ENCODE results near the gene FADS6. TPM values are rescaled to one million over a fixed set of nuclear protein-coding genes. Genes with fewer than 3 reads are reported as not detected.

The FADS6 gene
- total and polyA plus RNA-seq, 10 of the 15 experiments (the other 5 are each of a cell fraction or from before 2014, with no cell fraction given): not detected

DNA sequence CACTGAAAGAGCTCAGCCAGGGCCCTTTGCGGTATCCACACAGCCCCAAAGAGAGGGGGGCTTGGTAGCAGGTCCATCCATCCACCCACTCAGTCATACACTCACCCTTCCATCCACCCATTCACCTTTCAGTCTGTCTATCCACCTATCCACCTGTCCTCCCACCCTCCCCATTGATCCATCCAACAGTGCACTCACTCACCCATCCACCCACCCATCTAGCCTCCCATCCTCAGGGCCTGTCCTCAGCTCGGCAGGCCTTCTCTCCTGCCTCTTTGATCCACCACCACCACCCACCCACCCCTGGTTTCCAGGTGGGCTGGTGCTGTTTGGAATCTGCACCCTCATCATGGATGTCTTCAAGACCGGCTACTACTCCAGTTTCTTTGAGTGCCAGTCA, 31.8 kb upstream of the FADS6 start:
- in situ Hi-C loops (cut with MboI): no loop called here
- BruUV-seq (replicated peaks): no TSS peak

More for the DNA sequence above, 31.8 kb upstream of the FADS6 start:
- Histone ChIP-seq H3K4me1 (ENCODE audit: control insufficient read depth, insufficient read depth, low read length) (no peaks in the 10 kb centered on the region), H3K9ac (ENCODE audit: control insufficient read depth, insufficient read depth, low read length) (no peak overlapping the region), H3K9me3 (replicated peaks; ENCODE audit: control insufficient read depth, insufficient read depth, low read length) (no peaks in the 10 kb centered on the region), H3K27ac (ENCODE audit: control insufficient read depth, insufficient read depth) (no peak overlapping the region), H3K4me3 (no peak overlapping the region), H3K36me3 (ENCODE audit: control insufficient read depth in 2 of 2, insufficient read depth in 2 of 2, low read length in 1 of 2) (no peaks in the 10 kb centered on the region), H3K27me3 (replicated peaks in 1 of 2; ENCODE audit: control insufficient read depth in 2 of 2, insufficient read depth in 2 of 2, low read length in 1 of 2) (peaks cover 11 to 13% of the 10 kb centered on the region in 2 experiments), H2AFZ (ENCODE audit: control insufficient read depth, low read depth, low read length) (no peak overlapping the region), H3K4me2 (ENCODE audit: control insufficient read depth, insufficient read depth) (no peak overlapping the region), H3K79me2 (ENCODE audit: control insufficient read depth, insufficient read depth, low read length) (no peaks in the 10 kb centered on the region), H4K20me1 (ENCODE audit: control insufficient read depth, insufficient read depth) (no peaks in the 10 kb centered on the region)
- CTCF ChIA-PET: interaction anchor here (0.7 to 12.6 kb wide), 8 partner anchors 14 to 278 kb away, joined by 3 to 274 read pairs (median 3); no protein-coding TSS in a partner anchor
- no peak for ATAC-seq
- intact Hi-C loops (cut with micrococcal nuclease; ENCODE audit: unreplicated experiment): no loop called here
- SMC1A ChIA-PET (ENCODE audit: uncharacterized antibody, unreplicated experiment): interaction anchor here (1.1 to 6.8 kb wide), 2 partner anchors 24 to 34 kb away, joined by 3 to 73 read pairs; no protein-coding TSS in a partner anchor
- no peak for DNase-seq (ENCODE audit: low read depth, low spot score)
- WGBS (ENCODE audit: insufficient coverage, insufficient replicate concordance, low lambda C conversion rate, missing lambda C conversion rate): 40% methylated on average over 3 of the region's 3 CpGs
- RAD21 ChIA-PET (ENCODE audit: unreplicated experiment): interaction anchor here (0.5 to 8.1 kb wide), 4 partner anchors 12 to 506 kb away, joined by 3 to 73 read pairs (median 17); no protein-coding TSS in a partner anchor
- TF ChIP-seq, protein P1, sequence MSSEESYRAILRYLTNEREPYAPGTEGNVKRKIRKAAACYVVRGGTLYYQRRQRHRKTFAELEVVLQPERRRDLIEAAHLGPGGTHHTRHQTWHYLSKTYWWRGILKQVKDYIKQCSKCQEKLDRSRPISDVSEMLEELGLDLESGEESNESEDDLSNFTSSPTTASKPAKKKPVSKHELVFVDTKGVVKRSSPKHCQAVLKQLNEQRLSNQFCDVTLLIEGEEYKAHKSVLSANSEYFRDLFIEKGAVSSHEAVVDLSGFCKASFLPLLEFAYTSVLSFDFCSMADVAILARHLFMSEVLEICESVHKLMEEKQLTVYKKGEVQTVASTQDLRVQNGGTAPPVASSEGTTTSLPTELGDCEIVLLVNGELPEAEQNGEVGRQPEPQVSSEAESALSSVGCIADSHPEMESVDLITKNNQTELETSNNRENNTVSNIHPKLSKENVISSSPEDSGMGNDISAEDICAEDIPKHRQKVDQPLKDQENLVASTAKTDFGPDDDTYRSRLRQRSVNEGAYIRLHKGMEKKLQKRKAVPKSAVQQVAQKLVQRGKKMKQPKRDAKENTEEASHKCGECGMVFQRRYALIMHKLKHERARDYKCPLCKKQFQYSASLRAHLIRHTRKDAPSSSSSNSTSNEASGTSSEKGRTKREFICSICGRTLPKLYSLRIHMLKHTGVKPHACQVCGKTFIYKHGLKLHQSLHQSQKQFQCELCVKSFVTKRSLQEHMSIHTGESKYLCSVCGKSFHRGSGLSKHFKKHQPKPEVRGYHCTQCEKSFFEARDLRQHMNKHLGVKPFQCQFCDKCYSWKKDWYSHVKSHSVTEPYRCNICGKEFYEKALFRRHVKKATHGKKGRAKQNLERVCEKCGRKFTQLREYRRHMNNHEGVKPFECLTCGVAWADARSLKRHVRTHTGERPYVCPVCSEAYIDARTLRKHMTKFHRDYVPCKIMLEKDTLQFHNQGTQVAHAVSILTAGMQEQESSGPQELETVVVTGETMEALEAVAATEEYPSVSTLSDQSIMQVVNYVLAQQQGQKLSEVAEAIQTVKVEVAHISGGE (CRISPR knock-in tag; IDR thresholded peaks at IDR 0.05): no peak
- TF ChIP-seq HDAC2 (IDR thresholded peaks at IDR 0.05) (no peak), NFIC (IDR thresholded peaks at IDR 0.05; ENCODE audit: low read depth, low read length) (no peak), MEF2B (IDR thresholded peaks at IDR 0.05; ENCODE audit: partially characterized antibody, poor library complexity, severe bottlenecking) (no peak), ZNF217 (IDR thresholded peaks at IDR 0.05) (no peak), RCOR1 (conservative IDR thresholded peaks at IDR 0.05; ENCODE audit: low read depth, low read length) (no peak), TCF3 (IDR thresholded peaks at IDR 0.05; ENCODE audit: borderline replicate concordance, insufficient read depth, low read depth, low read length) (no peak), BCL11A (IDR thresholded peaks at IDR 0.05; ENCODE audit: low read depth, low read length) (no peak), SMARCA5 (IDR thresholded peaks at IDR 0.05) (no peak)
- FAIRE-seq: no peak
- POLR2A ChIA-PET: no interaction called here

Data from GM12878 (cell line).